Stromal cell of bone marrow (primary cell): ENCODE measurements around the gene ZNF219.

Experiments
- DNase-seq: peaks from one replicate; pipeline ENCODE4 v3.0.0-alpha.2; 2012; ENCODE audit warnings: low read depth

Gene ZNF219

GRCh38 chr14:21101802-21102413, 3.5 kb upstream of the ZNF219 start:
- DNase-seq = no peak

GRCh38 chr14:21100931-21101330, 2.5 kb upstream of the ZNF219 start, which contains the start of gene TMEM253:
TMEM253 (plus strand) TSS chr14:21101066; CDS start chr14:21101344, 278 bp downstream.
- DNase-seq = no peak

- no peak for DNase-seq
These were observed 1.1 kb upstream of the ZNF219 start for GRCh38 chr14:21099596-21099985.

- DNase-seq = no peak
These were observed 589 bp upstream of the ZNF219 start for GRCh38 chr14:21098892-21099595.

GRCh38 chr14:21097636-21098075, 799 bp downstream of the ZNF219 start:
- DNase-seq = no peak

GRCh38 chr14:21096978-21097635, 1.3 kb downstream of the ZNF219 start:
- no peak for DNase-seq

GRCh38 chr14:21096438-21096837, 2.0 kb downstream of the ZNF219 start:
- DNase-seq = no peak

- no peak for DNase-seq
These were observed 2.8 kb downstream of the ZNF219 start for GRCh38 chr14:21095430-21096205.

GRCh38 chr14:21093769-21094681, 4.4 kb downstream of the ZNF219 start:
- no peak for DNase-seq

- no peak for DNase-seq
These were observed 5.4 kb downstream of the ZNF219 start for GRCh38 chr14:21093018-21093417.

GRCh38 chr14:21092273-21093011, 6.0 kb downstream of the ZNF219 start:
- no peak for DNase-seq

- no peak for DNase-seq
These were observed 6.6 kb downstream of the ZNF219 start for GRCh38 chr14:21091821-21092272.

GRCh38 chr14:21090940-21091663, 7.4 kb downstream of the ZNF219 start:
- no peak for DNase-seq

- no peak for DNase-seq
These were observed 8.1 kb downstream of the ZNF219 start for GRCh38 chr14:21090194-21090939.

- DNase-seq = no peak
These were observed 8.6 kb downstream of the ZNF219 start for GRCh38 chr14:21089877-21090193.

GRCh38 chr14:21089271-21089670, 9.2 kb downstream of the ZNF219 start:
- DNase-seq = no peak

- no peak for DNase-seq
These were observed 9.8 kb downstream of the ZNF219 start for GRCh38 chr14:21088687-21089086.

GRCh38 chr14:21087294-21088091, 11.0 kb downstream of the ZNF219 start:
- DNase-seq = peak; percentile 87
